Activated T-cell treated with anti-CD3 and anti-CD28 coated beads, Interleukin-2, amount 50 U/mL, for 4 hours (primary cell): ENCODE data around the gene SLC25A42. TPM values are rescaled to one million over a fixed set of nuclear protein-coding genes. Genes with fewer than 3 reads are reported as not detected.

Experiments
- ATAC-seq, 2 donors: fragments of 200-7000 bp; cut with Tn5 transposase; one replicate each; pipeline ENCODE4 v1.10.0; 2021
- DNase-seq: peaks from one replicate; pipeline ENCODE4 v3.0.0-alpha.2; 2020
- H3K27me3 Mint-ChIP-seq: one replicate; pipeline ENCODE4 v1.8.0; 2021; ENCODE audit warnings: low read depth, mixed read lengths
- H3K36me3 Mint-ChIP-seq: one replicate; pipeline ENCODE4 v1.8.0; 2022; ENCODE audit warnings: mixed read lengths; ENCODE audit not compliant: insufficient read depth
- H3K4me1 Mint-ChIP-seq: one replicate; pipeline ENCODE4 v1.8.0; 2021; ENCODE audit warnings: low read depth, mixed read lengths
- H3K4me3 Mint-ChIP-seq: one replicate; pipeline ENCODE4 v1.8.0; 2021; ENCODE audit warnings: mild to moderate bottlenecking, moderate library complexity, mixed read lengths
- H3K9me3 Mint-ChIP-seq: one replicate; pipeline ENCODE4 v1.8.0; 2021; ENCODE audit warnings: mixed read lengths
- total RNA-seq, 3 donors: library from RNA; stranded (reverse); gene quantifications; one replicate each; pipeline ENCODE4 v1.2.1, GENCODE V29; 2021

Gene SLC25A42
- total RNA-seq, 3 donors from 2014 or later: 8.9 to 11.1 (median 8.9) TPM

- DNase-seq (no peak), ATAC-seq (no peak)
- H3K4me3 Mint-ChIP-seq: no peak overlapping the region
- H3K27me3 Mint-ChIP-seq: no peaks in the 10 kb centered on the region
- H3K4me1 Mint-ChIP-seq: peaks cover 25% of the 10 kb centered on the region
- no peaks in the 10 kb centered on the region for H3K9me3 Mint-ChIP-seq
- peaks cover 18% of the 10 kb centered on the region for H3K36me3 Mint-ChIP-seq
Observed at GRCh38 chr19:19071897-19072296, 8.1 kb downstream of the SLC25A42 start.

- Mint-ChIP-seq H3K4me3 (no peak overlapping the region), H3K36me3 (peaks cover 21% of the 10 kb centered on the region), H3K9me3 (no peaks in the 10 kb centered on the region), H3K4me1 (peaks cover 9% of the 10 kb centered on the region), H3K27me3 (no peaks in the 10 kb centered on the region)
- ATAC-seq (no peak), DNase-seq (no peak)
Observed at GRCh38 chr19:19074196-19074882, 10.5 kb downstream of the SLC25A42 start.

- Mint-ChIP-seq H3K4me3 (no peak overlapping the region), H3K9me3 (no peaks in the 10 kb centered on the region), H3K4me1 (peaks cover 7% of the 10 kb centered on the region), H3K27me3 (no peaks in the 10 kb centered on the region), H3K36me3 (peaks cover 21% of the 10 kb centered on the region)
- no peak for DNase-seq
- ATAC-seq: no peak
Observed at GRCh38 chr19:19075126-19075525, 11.3 kb downstream of the SLC25A42 start.

GRCh38 chr19:19076476-19076875, 12.7 kb downstream of the SLC25A42 start:
- H3K9me3 Mint-ChIP-seq: no peaks in the 10 kb centered on the region
- peaks cover 4% of the 10 kb centered on the region for H3K4me1 Mint-ChIP-seq
- no peak overlapping the region for H3K4me3 Mint-ChIP-seq
- ATAC-seq (no peak), DNase-seq (no peak)
- H3K36me3 Mint-ChIP-seq: peaks cover 19% of the 10 kb centered on the region
- H3K27me3 Mint-ChIP-seq: no peaks in the 10 kb centered on the region

GRCh38 chr19:19077103-19077502, 13.3 kb downstream of the SLC25A42 start:
- Mint-ChIP-seq H3K36me3 (peaks cover 20% of the 10 kb centered on the region), H3K9me3 (no peaks in the 10 kb centered on the region), H3K27me3 (no peaks in the 10 kb centered on the region), H3K4me3 (no peak overlapping the region), H3K4me1 (peaks cover 4% of the 10 kb centered on the region)
- no peak for ATAC-seq
- no peak for DNase-seq

GRCh38 chr19:19078801-19079200, 15.0 kb downstream of the SLC25A42 start:
- ATAC-seq: no peak
- Mint-ChIP-seq H3K9me3 (no peaks in the 10 kb centered on the region), H3K4me3 (no peak overlapping the region), H3K4me1 (peaks cover 4% of the 10 kb centered on the region), H3K27me3 (no peaks in the 10 kb centered on the region), H3K36me3 (peaks cover 17% of the 10 kb centered on the region)
- no peak for DNase-seq

GRCh38 chr19:19079571-19079970, 15.8 kb downstream of the SLC25A42 start:
- no peaks in the 10 kb centered on the region for H3K9me3 Mint-ChIP-seq
- no peak overlapping the region for H3K4me3 Mint-ChIP-seq
- H3K36me3 Mint-ChIP-seq: peaks cover 19% of the 10 kb centered on the region
- no peak for ATAC-seq
- H3K4me1 Mint-ChIP-seq: peaks cover 4% of the 10 kb centered on the region
- H3K27me3 Mint-ChIP-seq: no peaks in the 10 kb centered on the region
- no peak for DNase-seq

GRCh38 chr19:19081642-19082151, 17.9 kb downstream of the SLC25A42 start:
- Mint-ChIP-seq H3K4me3 (no peak overlapping the region), H3K4me1 (peaks cover 3% of the 10 kb centered on the region), H3K9me3 (no peaks in the 10 kb centered on the region), H3K36me3 (peaks cover 11% of the 10 kb centered on the region), H3K27me3 (no peaks in the 10 kb centered on the region)
- DNase-seq: no peak
- no peak for ATAC-seq

GRCh38 chr19:19083413-19084178, 19.8 kb downstream of the SLC25A42 start:
- Mint-ChIP-seq H3K27me3 (no peaks in the 10 kb centered on the region), H3K4me1 (peaks cover 3% of the 10 kb centered on the region), H3K9me3 (no peaks in the 10 kb centered on the region), H3K36me3 (peaks cover 4% of the 10 kb centered on the region), H3K4me3 (no peak overlapping the region)
- DNase-seq (no peak), ATAC-seq (no peak)

- no peaks in the 10 kb centered on the region for H3K9me3 Mint-ChIP-seq
- no peak overlapping the region for H3K4me3 Mint-ChIP-seq
- H3K4me1 Mint-ChIP-seq: no peaks in the 10 kb centered on the region
- peaks cover 3% of the 10 kb centered on the region for H3K36me3 Mint-ChIP-seq
- H3K27me3 Mint-ChIP-seq: no peaks in the 10 kb centered on the region
- no peak for DNase-seq
- no peak for ATAC-seq
Observed at GRCh38 chr19:19087676-19088075, 23.9 kb downstream of the SLC25A42 start.

GRCh38 chr19:19094513-19094912, 30.7 kb downstream of the SLC25A42 start:
- Mint-ChIP-seq H3K27me3 (no peaks in the 10 kb centered on the region), H3K36me3 (peaks cover 10% of the 10 kb centered on the region), H3K4me1 (no peaks in the 10 kb centered on the region), H3K4me3 (no peak overlapping the region), H3K9me3 (no peaks in the 10 kb centered on the region)
- DNase-seq (no peak), ATAC-seq (no peak)

GRCh38 chr19:19095691-19096090, 31.9 kb downstream of the SLC25A42 start:
- Mint-ChIP-seq H3K9me3 (no peaks in the 10 kb centered on the region), H3K36me3 (peaks cover 14% of the 10 kb centered on the region), H3K4me1 (no peaks in the 10 kb centered on the region), H3K27me3 (no peaks in the 10 kb centered on the region), H3K4me3 (no peak overlapping the region)
- ATAC-seq (no peak), DNase-seq (no peak)

- ATAC-seq (no peak), DNase-seq (no peak)
- Mint-ChIP-seq H3K36me3 (peaks cover 14% of the 10 kb centered on the region), H3K4me3 (no peak overlapping the region), H3K9me3 (no peaks in the 10 kb centered on the region), H3K27me3 (no peaks in the 10 kb centered on the region), H3K4me1 (no peaks in the 10 kb centered on the region)
Observed at GRCh38 chr19:19096641-19097627, 33.1 kb downstream of the SLC25A42 start.

- no peaks in the 10 kb centered on the region for H3K4me1 Mint-ChIP-seq
- H3K4me3 Mint-ChIP-seq: no peak overlapping the region
- ATAC-seq (no peak), DNase-seq (no peak)
- no peaks in the 10 kb centered on the region for H3K27me3 Mint-ChIP-seq
- H3K9me3 Mint-ChIP-seq: no peaks in the 10 kb centered on the region
- H3K36me3 Mint-ChIP-seq: peaks cover 14% of the 10 kb centered on the region
Observed at GRCh38 chr19:19098084-19098702, 34.4 kb downstream of the SLC25A42 start.
